GM12878 (cell line): ENCODE data around the gene PROZ. TPM values are rescaled to one million over a fixed set of nuclear protein-coding genes. Genes with fewer than 3 reads are reported as not detected.

Experiments used
- ASH2L ChIP-seq: fragments of 300-600, 200-600 bp; sonication (generic); IDR thresholded peaks from 2 replicates; pipeline ENCODE4 v1.6.1; 2017; ENCODE audit warnings: low read depth, mild to moderate bottlenecking, borderline replicate concordance
- CEBPB ChIP-seq, 2 experiments: fragments of 150-350 bp in 1 of 2; IDR thresholded peaks; 2 replicates each; pipeline ENCODE4 v1.6.1; 2012 to 2014; ENCODE audit warnings: low read depth in 2 of 2, low read length in 2 of 2, borderline replicate concordance in 1 of 2, inconsistent platforms in 1 of 2
- CHD2 ChIP-seq: IDR thresholded peaks from 2 replicates; pipeline ENCODE4 v1.6.1; 2011; ENCODE audit warnings: low read depth, low read length, improper control_type of control experiment, borderline replicate concordance
- CREB1 ChIP-seq: IDR thresholded peaks from 2 replicates; pipeline ENCODE4 v1.6.1; 2012; ENCODE audit warnings: low read depth, mild to moderate bottlenecking, inconsistent platforms
- DPF2 ChIP-seq: fragments of 450-650 bp; IDR thresholded peaks from 2 replicates; pipeline ENCODE4 v1.6.1; 2017; ENCODE audit warnings: mild to moderate bottlenecking
- FOS ChIP-seq: IDR thresholded peaks from 3 replicates; pipeline ENCODE4 v1.6.1; 2011; ENCODE audit warnings: borderline replicate concordance; ENCODE audit not compliant: insufficient read length; ENCODE audit errors: extremely low read depth
- MEF2A ChIP-seq: IDR thresholded peaks from 2 replicates; pipeline ENCODE4 v1.6.1; 2011; ENCODE audit warnings: low read depth, mild to moderate bottlenecking, low read length, moderate library complexity; ENCODE audit not compliant: insufficient read depth
- NBN ChIP-seq: fragments of 450-650 bp; IDR thresholded peaks from 2 replicates; pipeline ENCODE4 v1.6.1; 2016
- NR2C1 ChIP-seq: fragments of 450-650 bp; IDR thresholded peaks from 2 replicates; pipeline ENCODE4 v1.6.1; 2017; ENCODE audit warnings: antibody characterized with exemption, mild to moderate bottlenecking, moderate library complexity
- POLR2A ChIP-seq: IDR thresholded peaks from 2 replicates; pipeline ENCODE4 v1.6.1; 2011; ENCODE audit warnings: low read depth, mild to moderate bottlenecking, low read length
- RAD51 ChIP-seq: fragments of 450-650 bp; IDR thresholded peaks from 2 replicates; pipeline ENCODE4 v1.6.1; 2016; ENCODE audit warnings: moderate library complexity, mild to moderate bottlenecking, inconsistent platforms
- RCOR1 ChIP-seq: conservative IDR thresholded peaks from 2 replicates; pipeline ENCODE4 v1.6.1; 2012; ENCODE audit warnings: low read depth, low read length, improper control_type of control experiment
- RUNX3 ChIP-seq: IDR thresholded peaks from 2 replicates; pipeline ENCODE4 v1.6.1; 2012; ENCODE audit warnings: low read length, inconsistent platforms
- SIX5 ChIP-seq: IDR thresholded peaks from 2 replicates; pipeline ENCODE4 v1.6.1; 2011; ENCODE audit warnings: mild to moderate bottlenecking, low read depth, low read length, moderate library complexity; ENCODE audit not compliant: severe bottlenecking
- TCF12 ChIP-seq: IDR thresholded peaks from 2 replicates; pipeline ENCODE4 v1.6.1; 2011; ENCODE audit warnings: low read depth, mild to moderate bottlenecking, low read length
- polyA plus RNA-seq, 11 experiments: library from polyadenylated mRNA; depleted of rRNA in 4 of 11; unstranded in 6 of 11; stranded (reverse) in 5 of 11; fragments of >200 nt; fragmentation: Nextera tagmentation in 4 of 11; fragmentation: Illumina TruSeq in 1 of 11; extraction: Ambion mirVana in 4 of 11; extraction: Trizol in 1 of 11; gene quantifications; 1 replicate in 1 of 11; 2 replicates in 10 of 11; pipeline versions ENCODE4 v1.2.1 to v1.2.3, GENCODE V29; 2011 to 2016; ENCODE audit warnings: inconsistent platforms in 2 of 11, missing spikeins in 2 of 11, low read depth in 1 of 11
- total RNA-seq, 4 experiments: library from RNA; depleted of rRNA in 3 of 4; stranded (reverse); fragments of >200 nt in 3 of 4; fragmentation: Illumina TruSeq in 1 of 4; extraction: Trizol in 1 of 4; gene quantifications; 2 replicates each; pipeline versions ENCODE4 v1.2.1 to v1.2.3, GENCODE V29; 2013 to 2021
- TF ChIP-seq, protein P1 (sequence below): fragments of 450-650 bp; formaldehyde crosslinking; IDR thresholded peaks from 2 replicates; pipeline ENCODE4 v1.5.0; 2022; ENCODE audit warnings: mild to moderate bottlenecking, missing genetic modification characterization
- TF ChIP-seq, protein P2 (sequence below): fragments of 450-650 bp; IDR thresholded peaks from 2 replicates; pipeline ENCODE4 v1.6.1; 2017; ENCODE audit warnings: mild to moderate bottlenecking, moderate library complexity
- TF ChIP-seq, protein P3 (sequence below): IDR thresholded peaks from 2 replicates; pipeline ENCODE4 v1.6.1; 2011; ENCODE audit warnings: mild to moderate bottlenecking, low read depth, low read length, moderate library complexity; ENCODE audit not compliant: insufficient replicate concordance
- TF ChIP-seq, protein P4 (sequence below): fragments of 150-350 bp; IDR thresholded peaks from 2 replicates; pipeline ENCODE4 v1.6.1; 2014; ENCODE audit warnings: mild to moderate bottlenecking, low read depth, low read length

Gene PROZ
- total and polyA plus RNA-seq, 10 of the 15 experiments (the other 5 are each of a cell fraction or from before 2014, with no cell fraction given): 0.07 to 0.24 (median 0.21) TPM; not detected in 7

DNA sequence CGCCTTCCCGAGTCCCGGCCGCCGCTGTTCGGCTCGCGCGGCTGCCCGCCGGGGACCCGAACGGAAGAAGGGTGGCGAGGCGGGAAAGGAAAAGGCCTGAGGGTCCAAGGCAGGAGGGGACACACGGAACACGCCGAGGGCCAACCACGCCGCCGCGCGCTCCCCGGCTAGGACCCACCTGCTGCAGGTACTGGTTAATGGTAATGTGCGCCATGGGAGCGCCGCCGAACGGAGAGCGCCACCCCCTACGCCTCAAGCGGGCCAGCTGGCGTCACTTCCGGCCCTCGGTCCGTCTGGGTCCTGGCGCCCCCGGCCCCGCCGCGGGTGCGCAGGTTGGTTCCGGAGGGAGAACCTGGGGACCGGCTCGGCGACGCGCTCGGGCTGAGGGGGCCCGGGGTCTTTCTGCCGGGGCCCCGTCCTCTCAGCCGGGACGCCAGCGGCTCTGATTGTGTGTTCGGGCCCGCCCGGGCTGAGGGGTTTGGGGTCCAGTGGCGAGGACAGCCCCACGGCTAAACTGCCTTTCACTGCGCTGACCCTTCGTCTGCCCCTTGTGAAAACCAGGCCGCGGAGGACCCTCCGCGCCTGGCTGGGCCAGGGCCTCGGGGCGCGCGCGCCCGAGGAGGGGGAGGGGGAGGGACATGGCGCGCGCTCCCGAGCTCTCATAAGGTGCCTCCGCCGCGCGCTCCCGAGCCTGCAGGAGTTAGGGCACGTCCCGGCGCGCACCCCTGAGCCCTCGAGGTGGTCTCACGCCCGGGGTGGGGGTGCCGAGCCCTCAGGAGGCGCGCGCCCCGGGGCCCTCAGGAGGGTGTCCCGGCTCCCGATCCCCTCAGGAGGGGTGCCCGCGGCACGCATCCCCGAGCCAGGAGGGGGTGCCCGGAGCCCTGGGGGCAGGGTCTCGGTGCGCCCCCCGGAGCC, 50.2 kb downstream of the PROZ start, which contains the start of gene PCID2 (continued):
- TF ChIP-seq, protein P1, sequence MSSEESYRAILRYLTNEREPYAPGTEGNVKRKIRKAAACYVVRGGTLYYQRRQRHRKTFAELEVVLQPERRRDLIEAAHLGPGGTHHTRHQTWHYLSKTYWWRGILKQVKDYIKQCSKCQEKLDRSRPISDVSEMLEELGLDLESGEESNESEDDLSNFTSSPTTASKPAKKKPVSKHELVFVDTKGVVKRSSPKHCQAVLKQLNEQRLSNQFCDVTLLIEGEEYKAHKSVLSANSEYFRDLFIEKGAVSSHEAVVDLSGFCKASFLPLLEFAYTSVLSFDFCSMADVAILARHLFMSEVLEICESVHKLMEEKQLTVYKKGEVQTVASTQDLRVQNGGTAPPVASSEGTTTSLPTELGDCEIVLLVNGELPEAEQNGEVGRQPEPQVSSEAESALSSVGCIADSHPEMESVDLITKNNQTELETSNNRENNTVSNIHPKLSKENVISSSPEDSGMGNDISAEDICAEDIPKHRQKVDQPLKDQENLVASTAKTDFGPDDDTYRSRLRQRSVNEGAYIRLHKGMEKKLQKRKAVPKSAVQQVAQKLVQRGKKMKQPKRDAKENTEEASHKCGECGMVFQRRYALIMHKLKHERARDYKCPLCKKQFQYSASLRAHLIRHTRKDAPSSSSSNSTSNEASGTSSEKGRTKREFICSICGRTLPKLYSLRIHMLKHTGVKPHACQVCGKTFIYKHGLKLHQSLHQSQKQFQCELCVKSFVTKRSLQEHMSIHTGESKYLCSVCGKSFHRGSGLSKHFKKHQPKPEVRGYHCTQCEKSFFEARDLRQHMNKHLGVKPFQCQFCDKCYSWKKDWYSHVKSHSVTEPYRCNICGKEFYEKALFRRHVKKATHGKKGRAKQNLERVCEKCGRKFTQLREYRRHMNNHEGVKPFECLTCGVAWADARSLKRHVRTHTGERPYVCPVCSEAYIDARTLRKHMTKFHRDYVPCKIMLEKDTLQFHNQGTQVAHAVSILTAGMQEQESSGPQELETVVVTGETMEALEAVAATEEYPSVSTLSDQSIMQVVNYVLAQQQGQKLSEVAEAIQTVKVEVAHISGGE (CRISPR knock-in tag): peak; percentile 100
- TF ChIP-seq RUNX3: peak; percentile 62
- TF ChIP-seq, protein P2, sequence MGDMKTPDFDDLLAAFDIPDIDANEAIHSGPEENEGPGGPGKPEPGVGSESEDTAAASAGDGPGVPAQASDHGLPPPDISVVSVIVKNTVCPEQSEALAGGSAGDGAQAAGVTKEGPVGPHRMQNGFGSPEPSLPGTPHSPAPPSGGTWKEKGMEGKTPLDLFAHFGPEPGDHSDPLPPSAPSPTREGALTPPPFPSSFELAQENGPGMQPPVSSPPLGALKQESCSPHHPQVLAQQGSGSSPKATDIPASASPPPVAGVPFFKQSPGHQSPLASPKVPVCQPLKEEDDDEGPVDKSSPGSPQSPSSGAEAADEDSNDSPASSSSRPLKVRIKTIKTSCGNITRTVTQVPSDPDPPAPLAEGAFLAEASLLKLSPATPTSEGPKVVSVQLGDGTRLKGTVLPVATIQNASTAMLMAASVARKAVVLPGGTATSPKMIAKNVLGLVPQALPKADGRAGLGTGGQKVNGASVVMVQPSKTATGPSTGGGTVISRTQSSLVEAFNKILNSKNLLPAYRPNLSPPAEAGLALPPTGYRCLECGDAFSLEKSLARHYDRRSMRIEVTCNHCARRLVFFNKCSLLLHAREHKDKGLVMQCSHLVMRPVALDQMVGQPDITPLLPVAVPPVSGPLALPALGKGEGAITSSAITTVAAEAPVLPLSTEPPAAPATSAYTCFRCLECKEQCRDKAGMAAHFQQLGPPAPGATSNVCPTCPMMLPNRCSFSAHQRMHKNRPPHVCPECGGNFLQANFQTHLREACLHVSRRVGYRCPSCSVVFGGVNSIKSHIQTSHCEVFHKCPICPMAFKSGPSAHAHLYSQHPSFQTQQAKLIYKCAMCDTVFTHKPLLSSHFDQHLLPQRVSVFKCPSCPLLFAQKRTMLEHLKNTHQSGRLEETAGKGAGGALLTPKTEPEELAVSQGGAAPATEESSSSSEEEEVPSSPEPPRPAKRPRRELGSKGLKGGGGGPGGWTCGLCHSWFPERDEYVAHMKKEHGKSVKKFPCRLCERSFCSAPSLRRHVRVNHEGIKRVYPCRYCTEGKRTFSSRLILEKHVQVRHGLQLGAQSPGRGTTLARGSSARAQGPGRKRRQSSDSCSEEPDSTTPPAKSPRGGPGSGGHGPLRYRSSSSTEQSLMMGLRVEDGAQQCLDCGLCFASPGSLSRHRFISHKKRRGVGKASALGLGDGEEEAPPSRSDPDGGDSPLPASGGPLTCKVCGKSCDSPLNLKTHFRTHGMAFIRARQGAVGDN: peak; percentile 55; the same call in 1 of the 2 replicates
- TF ChIP-seq FOS: no peak
- no peak for TF ChIP-seq RAD51
- peak; percentile 82 for TF ChIP-seq TCF12
- TF ChIP-seq DPF2: peak; percentile 73; the same call in 1 of the 2 replicates
- TF ChIP-seq ASH2L: peak; percentile 80; the same call in 1 of the 2 replicates
- 0 out of 2 replicates have a peak, but pooled peaks have one; percentile 60 for TF ChIP-seq RCOR1
- peak; percentile 96 for TF ChIP-seq CREB1
- TF ChIP-seq POLR2A: peak; percentile 89
- TF ChIP-seq CHD2: peak; percentile 83
- TF ChIP-seq NBN: peak; percentile 92
- TF ChIP-seq, protein P3, sequence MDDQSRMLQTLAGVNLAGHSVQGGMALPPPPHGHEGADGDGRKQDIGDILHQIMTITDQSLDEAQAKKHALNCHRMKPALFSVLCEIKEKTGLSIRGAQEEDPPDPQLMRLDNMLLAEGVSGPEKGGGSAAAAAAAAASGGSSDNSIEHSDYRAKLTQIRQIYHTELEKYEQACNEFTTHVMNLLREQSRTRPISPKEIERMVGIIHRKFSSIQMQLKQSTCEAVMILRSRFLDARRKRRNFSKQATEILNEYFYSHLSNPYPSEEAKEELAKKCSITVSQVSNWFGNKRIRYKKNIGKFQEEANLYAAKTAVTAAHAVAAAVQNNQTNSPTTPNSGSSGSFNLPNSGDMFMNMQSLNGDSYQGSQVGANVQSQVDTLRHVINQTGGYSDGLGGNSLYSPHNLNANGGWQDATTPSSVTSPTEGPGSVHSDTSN: no peak
- 0 out of 2 replicates have a peak, but pooled peaks have one; percentile 44 for TF ChIP-seq MEF2A
- peak; percentile 80 for TF ChIP-seq SIX5
- peak; percentile 84 for TF ChIP-seq NR2C1
- TF ChIP-seq CEBPB (IDR thresholded peaks at IDR 0.05; ENCODE audit: borderline replicate concordance in 1 of 2, low read depth in 2 of 2, low read length in 2 of 2): no peak
- TF ChIP-seq, protein P4, sequence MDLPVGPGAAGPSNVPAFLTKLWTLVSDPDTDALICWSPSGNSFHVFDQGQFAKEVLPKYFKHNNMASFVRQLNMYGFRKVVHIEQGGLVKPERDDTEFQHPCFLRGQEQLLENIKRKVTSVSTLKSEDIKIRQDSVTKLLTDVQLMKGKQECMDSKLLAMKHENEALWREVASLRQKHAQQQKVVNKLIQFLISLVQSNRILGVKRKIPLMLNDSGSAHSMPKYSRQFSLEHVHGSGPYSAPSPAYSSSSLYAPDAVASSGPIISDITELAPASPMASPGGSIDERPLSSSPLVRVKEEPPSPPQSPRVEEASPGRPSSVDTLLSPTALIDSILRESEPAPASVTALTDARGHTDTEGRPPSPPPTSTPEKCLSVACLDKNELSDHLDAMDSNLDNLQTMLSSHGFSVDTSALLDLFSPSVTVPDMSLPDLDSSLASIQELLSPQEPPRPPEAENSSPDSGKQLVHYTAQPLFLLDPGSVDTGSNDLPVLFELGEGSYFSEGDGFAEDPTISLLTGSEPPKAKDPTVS: peak; percentile 77; the same call in 1 of the 2 replicates
